Suprapubic skin (tissue), 3 donors: ENCODE measurements around the gene DDX41.

Experiments
- CTCF ChIP-seq, 2 donors: fragments of 200-600 bp in 1 of 2; fragments of 450-650 bp in 1 of 2; sonication (generic) in 1 of 2; IDR thresholded peaks; one replicate each; pipeline ENCODE4 v1.5.1; 2016 to 2019; ENCODE audit warnings: antibody characterized with exemption in 2 of 2, mild to moderate bottlenecking in 1 of 2, moderate library complexity in 1 of 2
- EP300 ChIP-seq: sonication (generic); formaldehyde crosslinking; IDR thresholded peaks from one replicate; pipeline ENCODE4 v1.6.1; 2017; ENCODE audit warnings: antibody characterized with exemption
- POLR2A ChIP-seq, 2 donors: fragments of 450-650 bp; IDR thresholded peaks; one replicate each; pipeline ENCODE4 v1.6.1; 2017; ENCODE audit warnings: antibody characterized with exemption in 2 of 2, mild to moderate bottlenecking in 2 of 2, moderate library complexity in 2 of 2

GRCh38 chr5:177468685-177469628 lies 47.8 kb downstream of the DDX41 start:
- no peak for TF ChIP-seq CTCF (IDR thresholded peaks at IDR 0.05)
- TF ChIP-seq POLR2A (IDR thresholded peaks at IDR 0.05), result no peak
- TF ChIP-seq EP300, result no peak
